Tibial artery (tissue), 4 donors: ENCODE data around the gene KCNH1.

Experiments used
- DNase-seq, 2 donors: peaks; one replicate each; pipeline ENCODE4 v3.0.0-alpha.2; 2019
- H3K27ac ChIP-seq, 2 donors: fragments of 200-600 bp; sonication (generic) in 1 of 2; 1 replicate in 1 of 2; 2 replicates in 1 of 2; pipeline ENCODE4 v1.5.1; 2018 to 2019; ENCODE audit warnings: mild to moderate bottlenecking in 1 of 2
- H3K27me3 ChIP-seq, 2 donors: fragments of 200-600 bp; sonication (generic) in 1 of 2; one replicate each; pipeline versions ENCODE4 v1.5.1 to v1.6.0; 2016 to 2019
- H3K36me3 ChIP-seq, 3 donors: fragments of 200-600 bp; sonication (generic) in 2 of 3; one replicate each; pipeline ENCODE4 v1.5.1; 2016 to 2019; ENCODE audit warnings: mild to moderate bottlenecking in 2 of 3
- H3K4me1 ChIP-seq, 4 donors: fragments of 200-600 bp; sonication (generic) in 2 of 4; 1 replicate in 3 of 4; 2 replicates in 1 of 4; pipeline ENCODE4 v1.5.1; 2016 to 2019
- H3K4me3 ChIP-seq, 2 donors: fragments of 200-600 bp; sonication (generic) in 1 of 2; 1 replicate in 1 of 2; 2 replicates in 1 of 2; pipeline ENCODE4 v1.5.1; 2018 to 2019; ENCODE audit warnings: mild to moderate bottlenecking in 2 of 2
- H3K9me3 ChIP-seq, 3 donors: fragments of 200-600 bp; sonication (generic) in 1 of 3; one replicate each; pipeline ENCODE4 v1.5.1; 2016 to 2019
- intact Hi-C: fragments of 100-400 bp; cut with DNase I; formaldehyde crosslinking; loops from one replicate; pipeline ENCODE4 v1.15.0; 2023; ENCODE audit warnings: low total_unique reads
- TF ChIP-seq, protein P1 (sequence below), 2 experiments: fragments of 200-600 bp in 1 of 2; fragments of 450-650 bp in 1 of 2; IDR thresholded peaks; one replicate each; pipeline ENCODE4 v1.5.1; 2017 to 2019; ENCODE audit warnings: antibody characterized with exemption in 2 of 2, mild to moderate bottlenecking in 1 of 2, moderate library complexity in 1 of 2

Gene KCNH1

DNA sequence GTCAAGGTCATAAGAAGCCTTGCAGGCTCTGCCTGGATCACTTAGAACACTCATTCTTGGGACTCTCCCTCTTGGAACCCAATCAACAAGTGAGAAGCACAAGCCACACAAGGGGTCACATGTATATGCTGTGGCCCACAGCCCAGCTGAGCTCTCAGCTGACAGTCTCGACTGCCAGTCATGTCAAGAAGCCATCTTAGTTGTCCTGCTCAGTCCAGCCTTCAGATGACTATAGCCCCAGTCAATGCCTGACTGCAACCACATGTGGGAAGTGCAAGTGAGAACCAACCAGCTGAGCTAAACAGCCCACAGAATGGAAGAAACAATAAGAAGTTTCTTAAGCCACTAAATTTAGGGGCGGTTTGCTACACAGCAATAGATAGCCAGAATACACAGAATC, 356.0 kb downstream of the KCNH1 start:
- no peak for DNase-seq
- H3K9me3 ChIP-seq, result no peaks in the 10 kb centered on the region
- TF ChIP-seq, protein P1, sequence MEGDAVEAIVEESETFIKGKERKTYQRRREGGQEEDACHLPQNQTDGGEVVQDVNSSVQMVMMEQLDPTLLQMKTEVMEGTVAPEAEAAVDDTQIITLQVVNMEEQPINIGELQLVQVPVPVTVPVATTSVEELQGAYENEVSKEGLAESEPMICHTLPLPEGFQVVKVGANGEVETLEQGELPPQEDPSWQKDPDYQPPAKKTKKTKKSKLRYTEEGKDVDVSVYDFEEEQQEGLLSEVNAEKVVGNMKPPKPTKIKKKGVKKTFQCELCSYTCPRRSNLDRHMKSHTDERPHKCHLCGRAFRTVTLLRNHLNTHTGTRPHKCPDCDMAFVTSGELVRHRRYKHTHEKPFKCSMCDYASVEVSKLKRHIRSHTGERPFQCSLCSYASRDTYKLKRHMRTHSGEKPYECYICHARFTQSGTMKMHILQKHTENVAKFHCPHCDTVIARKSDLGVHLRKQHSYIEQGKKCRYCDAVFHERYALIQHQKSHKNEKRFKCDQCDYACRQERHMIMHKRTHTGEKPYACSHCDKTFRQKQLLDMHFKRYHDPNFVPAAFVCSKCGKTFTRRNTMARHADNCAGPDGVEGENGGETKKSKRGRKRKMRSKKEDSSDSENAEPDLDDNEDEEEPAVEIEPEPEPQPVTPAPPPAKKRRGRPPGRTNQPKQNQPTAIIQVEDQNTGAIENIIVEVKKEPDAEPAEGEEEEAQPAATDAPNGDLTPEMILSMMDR (IDR thresholded peaks at IDR 0.05), result no peak
- intact Hi-C loops, result no loop called here
- no peaks in the 10 kb centered on the region for H3K4me1 ChIP-seq
- no peaks in the 10 kb centered on the region for H3K36me3 ChIP-seq
- H3K27ac ChIP-seq, result no peak overlapping the region
- H3K27me3 ChIP-seq, result peaks cover 0 to 3% of the 10 kb centered on the region in 2 donors
- no peak overlapping the region for H3K4me3 ChIP-seq

DNA sequence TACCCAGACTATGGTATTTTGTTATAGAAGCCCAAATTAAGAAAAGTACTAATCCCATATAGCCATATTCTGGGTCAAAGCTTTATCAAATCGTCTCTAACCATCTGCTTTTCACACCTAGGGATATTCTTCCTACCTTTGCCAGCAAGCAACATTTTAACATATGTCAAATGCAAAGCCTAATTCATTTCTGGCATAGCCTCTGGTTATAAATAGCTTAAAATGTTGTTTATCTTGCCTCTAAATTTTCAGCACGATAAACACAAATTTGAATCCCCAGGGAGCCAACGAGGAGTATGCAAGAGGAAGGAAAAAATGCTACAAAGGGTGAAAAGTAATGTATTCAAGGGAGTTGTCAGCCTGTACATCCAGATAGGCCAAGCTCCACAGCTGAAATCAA, 357.2 kb downstream of the KCNH1 start:
- intact Hi-C loops, result no loop called here
- H3K36me3 ChIP-seq, result no peaks in the 10 kb centered on the region
- no peaks in the 10 kb centered on the region for H3K9me3 ChIP-seq
- H3K4me1 ChIP-seq, result no peaks in the 10 kb centered on the region
- H3K4me3 ChIP-seq, result no peak overlapping the region
- TF ChIP-seq, protein P1 (IDR thresholded peaks at IDR 0.05), result no peak
- H3K27ac ChIP-seq, result no peak overlapping the region
- H3K27me3 ChIP-seq, result peaks cover 0 to 3% of the 10 kb centered on the region in 2 donors
- DNase-seq, result no peak

DNA sequence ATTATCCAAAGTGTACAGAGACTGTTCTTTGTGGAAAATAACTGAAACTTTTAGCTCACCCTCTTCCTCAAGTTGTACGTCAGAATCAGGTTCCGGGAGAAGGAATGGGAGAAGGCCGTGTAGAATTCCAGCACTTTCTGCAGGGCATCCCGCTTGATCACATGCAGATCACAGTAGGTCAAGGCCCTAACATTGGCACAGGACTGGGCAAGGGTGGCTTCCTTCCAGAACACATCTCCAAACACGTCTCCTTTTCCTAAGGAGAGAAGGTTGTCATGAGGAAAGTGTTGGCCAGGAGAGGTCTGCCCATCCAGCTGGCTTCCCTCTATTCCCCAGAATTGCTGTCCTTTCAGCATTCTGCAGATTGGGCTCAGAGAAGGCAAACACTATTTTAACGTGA, 358.7 kb downstream of the KCNH1 start:
- Histone ChIP-seq H3K27me3 (peaks cover 0 to 3% of the 10 kb centered on the region in 2 donors), H3K9me3 (no peaks in the 10 kb centered on the region), H3K27ac (no peak overlapping the region), H3K4me3 (no peak overlapping the region), H3K36me3 (no peaks in the 10 kb centered on the region), H3K4me1 (no peaks in the 10 kb centered on the region)
- DNase-seq, result no peak
- intact Hi-C loops, result no loop called here
- TF ChIP-seq, protein P1 (IDR thresholded peaks at IDR 0.05), result no peak

DNA sequence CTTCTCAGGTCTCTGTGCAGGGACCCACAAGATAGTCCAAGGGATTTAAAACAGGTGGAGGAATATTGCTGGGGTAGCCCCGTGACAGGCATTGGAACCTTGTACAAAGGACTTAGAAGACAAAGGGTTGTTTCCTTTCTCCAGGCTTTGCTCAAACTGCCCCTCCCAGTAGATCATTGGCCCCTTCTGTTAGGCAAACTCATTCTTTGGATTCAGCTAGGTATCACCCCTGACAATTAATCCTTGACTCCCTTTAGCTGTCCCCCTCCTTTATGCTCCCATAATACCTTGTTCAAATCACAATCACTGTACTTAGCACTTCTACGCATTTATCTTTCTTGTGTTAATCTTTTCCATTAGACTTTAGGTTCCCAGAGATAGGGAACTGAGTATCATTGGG, 360.5 kb downstream of the KCNH1 start:
- H3K27me3 ChIP-seq, result peaks cover 0 to 3% of the 10 kb centered on the region in 2 donors
- H3K36me3 ChIP-seq, result no peaks in the 10 kb centered on the region
- TF ChIP-seq, protein P1 (IDR thresholded peaks at IDR 0.05), result no peak
- no peak for DNase-seq
- H3K27ac ChIP-seq, result no peak overlapping the region
- no peaks in the 10 kb centered on the region for H3K9me3 ChIP-seq
- no peaks in the 10 kb centered on the region for H3K4me1 ChIP-seq
- no peak overlapping the region for H3K4me3 ChIP-seq
- intact Hi-C loops, result no loop called here

DNA sequence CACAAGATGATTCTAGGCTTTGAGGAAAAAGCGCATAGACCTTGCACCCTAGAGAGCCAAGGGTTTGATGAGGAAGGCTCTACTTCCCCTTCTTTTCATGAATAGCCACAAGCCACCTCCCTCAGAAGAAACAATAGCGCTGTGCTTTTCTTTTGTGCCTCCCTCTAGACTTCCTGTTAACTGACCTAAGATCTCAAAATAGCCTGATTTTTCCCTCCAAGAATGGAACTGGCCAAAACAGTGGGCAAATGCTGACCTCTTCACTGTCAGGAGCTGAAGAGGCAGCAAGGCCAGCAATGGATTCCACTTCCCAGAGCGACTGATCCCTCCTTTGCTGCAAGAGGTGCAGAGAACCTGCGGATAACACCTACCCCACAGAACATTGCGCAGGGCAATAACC, 362.8 kb downstream of the KCNH1 start:
- H3K36me3 ChIP-seq, result no peaks in the 10 kb centered on the region
- no peaks in the 10 kb centered on the region for H3K4me1 ChIP-seq
- no peaks in the 10 kb centered on the region for H3K9me3 ChIP-seq
- TF ChIP-seq, protein P1 (IDR thresholded peaks at IDR 0.05), result no peak
- no peak overlapping the region for H3K4me3 ChIP-seq
- H3K27me3 ChIP-seq, result peaks cover 0 to under 1% of the 10 kb centered on the region in 2 donors
- DNase-seq, result no peak
- H3K27ac ChIP-seq, result no peak overlapping the region
- intact Hi-C loops, result no loop called here

DNA sequence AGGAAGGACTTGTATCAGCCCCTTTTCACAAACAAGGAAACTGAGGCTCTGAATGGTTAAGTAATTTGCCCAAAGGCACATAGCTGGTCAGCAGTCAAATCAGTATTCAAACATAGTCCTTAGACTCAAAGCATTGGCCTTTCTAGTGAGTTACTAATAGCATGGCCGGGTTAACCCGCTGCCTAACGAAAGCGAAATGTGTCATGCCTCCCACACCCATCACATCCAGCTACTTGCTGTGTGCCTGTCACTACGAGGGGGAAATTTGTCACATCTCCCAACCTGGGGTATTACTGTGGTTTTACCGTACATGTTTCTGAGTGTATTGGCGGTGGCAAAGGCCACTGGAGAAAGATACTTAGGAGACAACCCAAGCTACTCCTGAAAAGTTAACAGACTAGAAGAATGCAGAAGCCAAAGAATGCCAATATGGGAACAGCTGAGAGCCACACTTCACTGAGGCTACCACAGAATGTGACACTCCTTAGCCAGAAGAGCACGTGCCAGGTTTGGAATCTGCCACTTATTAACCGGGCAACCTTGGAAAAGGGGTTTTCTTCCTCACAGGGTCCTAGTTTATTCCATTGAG, 363.5 kb downstream of the KCNH1 start:
- Histone ChIP-seq H3K4me3 (no peak overlapping the region), H3K4me1 (no peaks in the 10 kb centered on the region), H3K36me3 (no peaks in the 10 kb centered on the region), H3K27ac (no peak overlapping the region), H3K9me3 (no peaks in the 10 kb centered on the region), H3K27me3 (no peaks in the 10 kb centered on the region)
- DNase-seq, result no peak
- TF ChIP-seq, protein P1 (IDR thresholded peaks at IDR 0.05), result no peak
- intact Hi-C loops, result no loop called here
